SH-SY5Y (cell line): ENCODE data around the gene TRAPPC13.

Source experiments
- GATA2 ChIP-seq: IDR thresholded peaks from 2 replicates; pipeline ENCODE4 v1.6.1; 2011; ENCODE audit warnings: mild to moderate bottlenecking, low read depth, low read length
- GATA3 ChIP-seq: IDR thresholded peaks from 2 replicates; pipeline ENCODE4 v1.6.1; 2011; ENCODE audit warnings: low read depth, mild to moderate bottlenecking, low read length, moderate library complexity

- TF ChIP-seq GATA3 (no peak), GATA2 (no peak)
These were observed 74.5 kb downstream of the TRAPPC13 start for GRCh38 chr5:65699338-65699737.
